Panc1 (cell line): Measurements from ENCODE around the gene DTD1. TPM values are rescaled to one million over a fixed set of nuclear protein-coding genes. Genes with fewer than 3 reads are reported as not detected.

Experiments used
- ATAC-seq: fragments of 200-7000 bp; cut with Tn5 transposase; 2 replicates; pipeline ENCODE4 v1.9.1; 2020; ENCODE audit warnings: mild to moderate bottlenecking, moderate library complexity
- BruUV-seq: library from RNA; stranded (reverse); fragments of 400-500 nt; replicated peaks from 2 replicates; lab custom pipeline; 2021; lab: Mats Ljungman, UMichigan
- CTCF ChIA-PET: fragments of 300-600 bp; sonication (Branson Sonifier 250); formaldehyde crosslinking; loops from one replicate; lab custom pipeline; 2022; ENCODE audit warnings: antibody characterized with exemption; lab: Charles Lee
- POLR2A ChIA-PET: fragments of 300-600 bp; sonication (Branson Sonifier 250); formaldehyde crosslinking; loops from one replicate; lab custom pipeline; 2022; ENCODE audit warnings: antibody characterized with exemption; lab: Charles Lee
- DNase-seq: peaks from one replicate; pipeline ENCODE4 v3.0.0-alpha.2; 2010; ENCODE audit warnings: low read depth, low spot score
- H3K27ac ChIP-seq: 2 replicates; pipeline ENCODE4 v1.5.1; 2011; ENCODE audit warnings: mild to moderate bottlenecking, low read length, inconsistent platforms
- H3K27me3 ChIP-seq: fragments of 200-500 bp; sonication (Bioruptor generic); 2 replicates; pipeline ENCODE4 v1.6.0; 2014; ENCODE audit warnings: low read length, inconsistent platforms; ENCODE audit not compliant: control insufficient read depth, insufficient read depth
- H3K36me3 ChIP-seq: fragments of 200-500 bp; sonication (Bioruptor generic); 2 replicates; pipeline ENCODE4 v1.5.1; 2014; ENCODE audit warnings: inconsistent platforms, mild to moderate bottlenecking, low read length, moderate library complexity; ENCODE audit not compliant: control insufficient read depth, insufficient read depth
- H3K4me1 ChIP-seq: 2 replicates; pipeline ENCODE4 v1.5.1; 2011; ENCODE audit warnings: inconsistent platforms, mild to moderate bottlenecking, low read length, moderate library complexity; ENCODE audit not compliant: control insufficient read depth, insufficient read depth
- H3K4me3 ChIP-seq, 2 experiments: 2 replicates each; pipeline ENCODE4 v1.5.1; 2011 to 2012; ENCODE audit warnings: low read depth in 2 of 2, low read length in 2 of 2, mild to moderate bottlenecking in 2 of 2, inconsistent platforms in 1 of 2, moderate library complexity in 1 of 2
- H3K9me3 ChIP-seq: fragments of 200-500 bp; sonication (Bioruptor generic); 2 replicates; pipeline ENCODE4 v1.5.1; 2014; ENCODE audit warnings: low read depth, mild to moderate bottlenecking, inconsistent platforms, low read length, moderate library complexity; ENCODE audit not compliant: control insufficient read depth, insufficient read depth
- POLR2AphosphoS5 ChIP-seq: IDR thresholded peaks from 2 replicates; pipeline ENCODE4 v1.6.1; 2012; ENCODE audit warnings: mild to moderate bottlenecking, low read depth, low read length, moderate library complexity
- REST ChIP-seq, 2 experiments: IDR thresholded peaks; 2 replicates each; pipeline ENCODE4 v1.6.1; 2011 to 2012; ENCODE audit warnings: low read depth in 2 of 2, control low read depth in 1 of 2, low read length in 1 of 2, mild to moderate bottlenecking in 1 of 2, moderate library complexity in 1 of 2; ENCODE audit not compliant: insufficient read depth in 1 of 2
- SIN3A ChIP-seq: IDR thresholded peaks from 2 replicates; pipeline ENCODE4 v1.6.1; 2012; ENCODE audit warnings: low read depth, mild to moderate bottlenecking, low read length, moderate library complexity, borderline replicate concordance; ENCODE audit not compliant: insufficient read depth
- TCF7L2 ChIP-seq: IDR thresholded peaks from 2 replicates; pipeline ENCODE4 v1.6.1; 2011; ENCODE audit warnings: mild to moderate bottlenecking, low read depth, low read length, inconsistent platforms
- in situ Hi-C: cut with HindIII; loops from 2 replicates; pipeline ENCODE4 v1.10.0; 2016; ENCODE audit warnings: low sequenced_read_pairs, low pct_unique_long_range_greater_than_20kb
- intact Hi-C: fragments of 100-400 bp; cut with micrococcal nuclease; formaldehyde crosslinking; loops from one replicate; pipeline ENCODE4 v1.10.0; 2022; ENCODE audit not compliant: unreplicated experiment
- total RNA-seq: library from RNA; stranded (reverse); gene quantifications from one replicate; pipeline ENCODE4 v1.2.1, GENCODE V29; 2021; ENCODE audit not compliant: unreplicated experiment

The DTD1 gene
- total RNA-seq, 1 experiment from 2014 or later = 23.6 TPM

- Histone ChIP-seq H3K27ac (no peak overlapping the region), H3K4me3 (no peak overlapping the region), H3K36me3 (no peaks in the 10 kb centered on the region), H3K4me1 (no peaks in the 10 kb centered on the region), H3K27me3 (peaks cover 2% of the 10 kb centered on the region; the same call in 1 of the 2 replicates), H3K9me3 (no peaks in the 10 kb centered on the region)
- BruUV-seq = no TSS peak
- no peak for ATAC-seq
- intact Hi-C loops = no loop called here
- ChIA-PET POLR2A (no interaction called here), CTCF (no interaction called here)
- DNase-seq = no peak
- in situ Hi-C loops = no loop called here
- TF ChIP-seq SIN3A (no peak), REST (IDR thresholded peaks at IDR 0.05; ENCODE audit: insufficient read depth in 1 of 2, low read depth in 2 of 2, low read length in 1 of 2) (no peak)
Measured at GRCh38 chr20:18775633-18776032, 187.8 kb downstream of the DTD1 start.

GRCh38 chr20:18778690-18779392, 191.0 kb downstream of the DTD1 start:
- TF ChIP-seq REST (IDR thresholded peaks at IDR 0.05; ENCODE audit: insufficient read depth in 1 of 2, low read depth in 2 of 2, low read length in 1 of 2) (no peak), POLR2AphosphoS5 (no peak), TCF7L2 (no peak)
- DNase-seq (no peak), ATAC-seq (no peak)
- Histone ChIP-seq H3K9me3 (no peaks in the 10 kb centered on the region), H3K4me1 (no peaks in the 10 kb centered on the region), H3K27me3 (no peaks in the 10 kb centered on the region), H3K27ac (no peak overlapping the region), H3K36me3 (no peaks in the 10 kb centered on the region), H3K4me3 (no peak overlapping the region)
- intact Hi-C loops (no loop called here), in situ Hi-C loops (no loop called here)
- ChIA-PET CTCF (no interaction called here), POLR2A (no interaction called here)
- BruUV-seq = no TSS peak
